Spinal cord (tissue), 10 donors: ENCODE results near the gene SFXN3. TPM values are rescaled to one million over a fixed set of nuclear protein-coding genes. Genes with fewer than 3 reads are reported as not detected.

ENCODE experiments used
- DNase-seq, 6 donors: peaks; one replicate each; pipeline versions ENCODE4 v3.0.0 to v3.0.0-alpha.2; 2013 to 2015; ENCODE audit warnings: low spot score in 6 of 6, low read depth in 4 of 6
- H3K27ac ChIP-seq: one replicate; pipeline ENCODE4 v1.5.1; 2013; ENCODE audit warnings: low read depth, low read length, control low read depth
- H3K27me3 ChIP-seq: one replicate; pipeline ENCODE4 v1.6.1; 2013; ENCODE audit warnings: low read length; ENCODE audit not compliant: control insufficient read depth, insufficient read depth
- H3K36me3 ChIP-seq: one replicate; pipeline ENCODE4 v1.6.1; 2013; ENCODE audit warnings: low read length; ENCODE audit not compliant: control insufficient read depth, insufficient read depth
- H3K4me1 ChIP-seq: one replicate; pipeline ENCODE4 v1.6.1; 2013; ENCODE audit warnings: low read length; ENCODE audit not compliant: control insufficient read depth, insufficient read depth
- H3K4me3 ChIP-seq: one replicate; pipeline ENCODE4 v1.5.1; 2013; ENCODE audit warnings: low read depth, low read length, control low read depth
- H3K9me3 ChIP-seq: one replicate; pipeline ENCODE4 v1.6.1; 2013; ENCODE audit warnings: low read length; ENCODE audit not compliant: control insufficient read depth, insufficient read depth
- WGBS: methylation state at CpG from one replicate; pipeline ENCODE4 v1.1.5; 2013; ENCODE audit warnings: missing lambda C conversion rate; ENCODE audit not compliant: insufficient coverage; 5-methylcytosine and 5-hydroxymethylcytosine counted together
- polyA plus RNA-seq, 2 donors: library from polyadenylated mRNA; unstranded; fragments of 120-200 nt; gene quantifications; one replicate each; pipeline ENCODE4 v1.2.1, GENCODE V29; 2013; ENCODE audit not compliant: insufficient read length in 2 of 2
- total RNA-seq, 2 donors: library from RNA; depleted of rRNA in 1 of 2; stranded (reverse); fragments of 120-200 nt in 1 of 2; fragments of >200 nt in 1 of 2; gene quantifications; one replicate each; pipeline versions ENCODE4 v1.2.3 to v1.2.4, GENCODE V29; 2013 to 2014
- donor health status: healthy.

Gene SFXN3
- total and polyA plus RNA-seq, 4 donors, result 27.1 to 55.8 (median 44.0) TPM

DNA sequence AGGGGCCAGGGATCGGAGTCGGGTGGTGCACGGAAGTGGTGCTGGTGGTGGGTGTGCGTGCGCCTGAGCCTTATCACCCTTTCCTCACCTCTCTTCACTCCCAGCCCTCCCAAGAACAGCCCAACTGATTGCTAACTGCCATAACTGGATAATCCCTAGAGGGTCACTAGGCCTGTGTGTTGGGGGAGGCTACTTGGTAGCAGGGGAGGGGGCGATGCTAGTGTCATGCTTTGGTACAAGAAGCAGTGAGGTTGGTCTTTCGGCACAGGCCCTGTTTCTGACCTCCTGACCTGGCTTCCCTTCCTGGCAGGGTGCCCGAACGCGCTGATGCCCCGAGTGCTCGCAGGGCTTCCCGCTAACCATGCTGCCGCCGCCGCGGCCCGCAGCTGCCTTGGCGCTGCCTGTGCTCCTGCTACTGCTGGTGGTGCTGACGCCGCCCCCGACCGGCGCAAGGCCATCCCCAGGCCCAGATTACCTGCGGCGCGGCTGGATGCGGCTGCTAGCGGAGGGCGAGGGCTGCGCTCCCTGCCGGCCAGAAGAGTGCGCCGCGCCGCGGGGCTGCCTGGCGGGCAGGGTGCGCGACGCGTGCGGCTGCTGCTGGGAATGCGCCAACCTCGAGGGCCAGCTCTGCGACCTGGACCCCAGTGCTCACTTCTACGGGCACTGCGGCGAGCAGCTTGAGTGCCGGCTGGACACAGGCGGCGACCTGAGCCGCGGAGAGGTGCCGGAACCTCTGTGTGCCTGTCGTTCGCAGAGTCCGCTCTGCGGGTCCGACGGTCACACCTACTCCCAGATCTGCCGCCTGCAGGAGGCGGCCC lies 31.4 kb downstream of the SFXN3 start:
- Histone ChIP-seq H3K9me3 (no peaks in the 10 kb centered on the region), H3K27me3 (peaks cover 60% of the 10 kb centered on the region), H3K27ac (peak overlapping the region; percentile 93), H3K36me3 (no peaks in the 10 kb centered on the region), H3K4me3 (peak overlapping the region; percentile 89), H3K4me1 (peaks cover 58% of the 10 kb centered on the region)
- DNase-seq, result peak in 2 of 6 donors; percentile 46 to 54
- 2% methylated on average over 58 of the region's 63 CpGs for WGBS

DNA sequence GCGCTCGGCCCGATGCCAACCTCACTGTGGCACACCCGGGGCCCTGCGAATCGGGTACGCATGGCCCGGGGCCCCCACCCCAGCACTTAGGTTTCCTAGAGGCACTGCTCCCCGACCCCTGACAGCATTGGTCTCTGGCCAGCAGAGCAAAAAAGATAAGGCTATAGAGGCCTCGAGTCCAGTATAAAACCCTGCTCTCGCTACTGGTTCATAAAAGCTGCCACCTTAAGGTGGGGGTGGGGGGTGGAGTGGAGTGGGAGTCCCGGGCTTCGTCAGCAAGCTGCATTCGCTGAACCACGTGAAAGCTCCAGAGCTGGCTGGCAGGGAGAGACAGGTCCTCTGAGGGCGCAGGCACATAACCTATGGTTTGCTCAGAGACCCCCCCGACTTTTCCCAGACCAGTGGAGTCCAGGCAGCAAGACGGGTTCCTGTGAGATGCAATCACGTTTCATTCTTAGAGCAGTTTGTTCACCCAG lies 32.1 kb downstream of the SFXN3 start:
- WGBS, result 3% methylated on average over 13 of the region's 19 CpGs
- no peaks in the 10 kb centered on the region for H3K36me3 ChIP-seq
- H3K27me3 ChIP-seq, result peaks cover 64% of the 10 kb centered on the region
- H3K9me3 ChIP-seq, result no peaks in the 10 kb centered on the region
- no peak overlapping the region for H3K27ac ChIP-seq
- H3K4me1 ChIP-seq, result peaks cover 61% of the 10 kb centered on the region
- no peak for DNase-seq
- H3K4me3 ChIP-seq, result peak overlapping the region; percentile 5

DNA sequence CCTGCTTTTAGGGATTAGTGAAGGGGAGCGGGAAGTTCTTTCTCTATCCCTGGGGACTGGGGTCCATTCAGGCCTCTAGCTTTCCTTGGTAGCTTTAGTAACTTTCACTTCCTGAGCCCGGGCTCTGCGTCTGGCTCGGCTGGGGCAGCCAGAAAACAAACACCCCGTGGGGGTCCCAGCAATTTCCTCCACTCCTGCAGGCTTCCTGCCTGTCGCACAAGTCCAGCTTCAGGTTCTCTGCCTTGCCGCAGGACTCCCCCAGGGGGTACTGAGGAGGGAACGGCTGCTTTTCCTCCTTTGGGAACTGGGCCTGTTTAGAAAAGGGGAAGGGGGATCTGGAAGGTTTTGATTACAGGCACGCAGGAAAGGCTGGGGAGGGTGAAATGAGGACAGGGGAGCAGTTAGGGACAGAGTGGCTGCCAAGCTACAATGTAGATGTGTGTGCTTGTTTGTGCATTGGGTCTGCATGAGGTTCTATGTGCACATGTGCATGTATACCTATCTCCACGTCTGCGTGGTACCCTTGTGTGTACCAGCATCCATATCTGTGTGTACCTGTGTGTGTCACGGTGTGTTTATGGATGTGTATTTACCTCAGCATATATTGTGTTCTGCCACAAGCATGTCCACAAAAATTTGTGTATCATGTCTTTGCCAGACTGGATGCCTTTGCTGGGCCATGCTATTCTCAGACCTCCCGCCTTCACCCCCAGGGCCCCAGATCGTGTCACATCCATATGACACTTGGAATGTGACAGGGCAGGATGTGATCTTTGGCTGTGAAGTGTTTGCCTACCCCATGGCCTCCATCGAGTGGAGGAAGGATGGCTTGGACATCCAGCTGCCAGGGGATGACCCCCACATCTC lies 32.7 kb downstream of the SFXN3 start:
- no peak overlapping the region for H3K4me3 ChIP-seq
- DNase-seq, result no peak
- H3K27me3 ChIP-seq, result peaks cover 64% of the 10 kb centered on the region
- no peaks in the 10 kb centered on the region for H3K36me3 ChIP-seq
- peaks cover 61% of the 10 kb centered on the region for H3K4me1 ChIP-seq
- WGBS, result 17% methylated on average over 11 of the region's 15 CpGs
- no peak overlapping the region for H3K27ac ChIP-seq
- no peaks in the 10 kb centered on the region for H3K9me3 ChIP-seq

- Histone ChIP-seq H3K4me3 (no peak overlapping the region), H3K9me3 (no peaks in the 10 kb centered on the region), H3K27ac (no peak overlapping the region), H3K36me3 (no peaks in the 10 kb centered on the region), H3K27me3 (peaks cover 64% of the 10 kb centered on the region), H3K4me1 (peaks cover 61% of the 10 kb centered on the region)
- WGBS, result 41% methylated on average over 7 of the region's 9 CpGs
- no peak for DNase-seq
These were observed 33.5 kb downstream of the SFXN3 start for GRCh38 chr10:101064415-101065030.

GRCh38 chr10:101065481-101066145 lies 34.6 kb downstream of the SFXN3 start:
- WGBS, result 75% methylated on average over 1 of the region's 3 CpGs
- Histone ChIP-seq H3K36me3 (no peaks in the 10 kb centered on the region), H3K4me1 (peaks cover 54% of the 10 kb centered on the region), H3K9me3 (no peaks in the 10 kb centered on the region), H3K27me3 (peaks cover 64% of the 10 kb centered on the region), H3K27ac (no peak overlapping the region), H3K4me3 (peak overlapping the region; percentile 24)
- peak in 1 of 6 donors; percentile 37 for DNase-seq

- DNase-seq, result peak in 1 of 6 donors; percentile 35
- H3K36me3 ChIP-seq, result no peaks in the 10 kb centered on the region
- no peak overlapping the region for H3K27ac ChIP-seq
- peaks cover 51% of the 10 kb centered on the region for H3K4me1 ChIP-seq
- peak overlapping the region; percentile 24 for H3K4me3 ChIP-seq
- no peaks in the 10 kb centered on the region for H3K9me3 ChIP-seq
- H3K27me3 ChIP-seq, result peaks cover 69% of the 10 kb centered on the region
- under 1% methylated on average over 46 of the region's 49 CpGs for WGBS
These were observed 35.3 kb downstream of the SFXN3 start for GRCh38 chr10:101066146-101066895.

DNA sequence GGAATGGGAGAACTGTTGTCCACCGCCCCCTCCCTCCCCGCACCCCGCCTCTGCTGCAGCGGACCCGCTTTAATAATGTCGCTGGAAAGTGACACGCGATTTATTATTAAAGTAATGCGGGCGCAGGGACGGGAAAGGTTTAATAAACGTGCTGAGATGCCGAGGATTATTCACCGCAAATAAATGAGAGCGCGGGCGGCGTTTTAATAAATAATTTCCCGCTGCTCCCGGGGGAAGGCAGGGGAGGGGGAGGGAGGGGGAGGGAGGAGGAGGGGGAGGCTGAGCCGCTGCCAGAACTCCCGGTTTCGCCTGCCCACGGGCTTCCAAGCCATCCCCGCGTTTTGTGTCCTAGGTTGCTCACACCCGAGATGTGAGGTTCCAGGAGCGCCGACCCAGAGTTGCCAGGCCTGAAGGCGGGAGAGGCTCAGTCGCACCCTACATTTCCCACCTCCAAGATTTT lies 35.9 kb downstream of the SFXN3 start:
- Histone ChIP-seq H3K36me3 (no peaks in the 10 kb centered on the region), H3K4me3 (peak overlapping the region; percentile 60), H3K27me3 (peaks cover 65% of the 10 kb centered on the region), H3K4me1 (peaks cover 47% of the 10 kb centered on the region), H3K27ac (no peak overlapping the region), H3K9me3 (no peaks in the 10 kb centered on the region)
- WGBS, result 0% methylated on average over 12 of the region's 31 CpGs
- DNase-seq, result peak in 1 of 6 donors; percentile 79

DNA sequence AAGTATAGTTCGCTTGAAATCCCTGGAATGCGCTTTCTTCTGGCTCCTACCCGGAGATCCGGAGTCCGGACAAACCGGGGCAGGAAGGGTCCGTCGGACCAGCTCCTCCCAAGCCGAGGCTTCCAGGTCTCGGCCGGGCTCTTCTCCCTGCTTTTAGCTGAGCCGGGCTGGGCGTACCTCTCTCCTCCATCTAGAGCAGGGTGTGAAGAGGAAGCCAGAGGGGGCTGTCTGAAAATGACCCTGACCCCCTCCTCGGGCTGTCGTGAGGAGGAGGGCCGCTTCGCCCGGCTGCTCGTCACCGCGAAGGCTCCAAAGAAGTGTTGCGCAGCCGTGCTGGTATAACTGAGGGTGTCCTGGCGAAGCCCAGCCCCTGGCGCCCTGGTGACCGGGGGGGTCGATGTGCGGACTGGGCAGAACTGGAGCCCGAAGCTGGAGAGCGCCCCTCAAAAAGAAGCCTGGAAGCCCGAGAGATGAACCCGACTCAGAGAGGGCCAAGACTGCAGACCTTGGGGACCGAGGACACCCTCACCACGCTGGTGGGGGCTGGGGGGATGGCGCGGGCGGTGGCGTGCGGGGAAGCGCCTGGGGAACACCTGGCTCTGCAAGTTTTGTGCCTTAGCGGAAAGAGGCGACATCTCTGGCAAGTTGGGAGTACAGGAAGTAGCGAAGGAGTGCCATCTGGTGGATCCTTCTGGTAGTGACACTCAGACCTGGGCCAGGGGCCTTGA lies 36.5 kb downstream of the SFXN3 start:
- H3K4me1 ChIP-seq, result peaks cover 46% of the 10 kb centered on the region
- no peak overlapping the region for H3K27ac ChIP-seq
- peak overlapping the region; percentile 60 for H3K4me3 ChIP-seq
- peaks cover 65% of the 10 kb centered on the region for H3K27me3 ChIP-seq
- WGBS, result under 1% methylated on average over 41 of the region's 43 CpGs
- no peaks in the 10 kb centered on the region for H3K36me3 ChIP-seq
- peak in 5 of 6 donors; percentile 63 to 94 (median 79) for DNase-seq
- H3K9me3 ChIP-seq, result no peaks in the 10 kb centered on the region
